OCI-LY3 (cell line): ENCODE measurements around the gene MARCHF9.

ENCODE experiments used
- EZH2phosphoT487 ChIP-seq: fragments of 200-600 bp; shearing (Covaris generic); IDR thresholded peaks from 2 replicates; pipeline ENCODE4 v1.6.1; 2018; ENCODE audit warnings: antibody characterized with exemption, mixed run types, low read depth
- TF ChIP-seq, protein P1 (sequence below): fragments of 200-600, 300-600 bp; sonication (generic); IDR thresholded peaks from 2 replicates; pipeline ENCODE4 v1.5.1; 2014; ENCODE audit warnings: antibody characterized with exemption, low read length, low read depth

DNA sequence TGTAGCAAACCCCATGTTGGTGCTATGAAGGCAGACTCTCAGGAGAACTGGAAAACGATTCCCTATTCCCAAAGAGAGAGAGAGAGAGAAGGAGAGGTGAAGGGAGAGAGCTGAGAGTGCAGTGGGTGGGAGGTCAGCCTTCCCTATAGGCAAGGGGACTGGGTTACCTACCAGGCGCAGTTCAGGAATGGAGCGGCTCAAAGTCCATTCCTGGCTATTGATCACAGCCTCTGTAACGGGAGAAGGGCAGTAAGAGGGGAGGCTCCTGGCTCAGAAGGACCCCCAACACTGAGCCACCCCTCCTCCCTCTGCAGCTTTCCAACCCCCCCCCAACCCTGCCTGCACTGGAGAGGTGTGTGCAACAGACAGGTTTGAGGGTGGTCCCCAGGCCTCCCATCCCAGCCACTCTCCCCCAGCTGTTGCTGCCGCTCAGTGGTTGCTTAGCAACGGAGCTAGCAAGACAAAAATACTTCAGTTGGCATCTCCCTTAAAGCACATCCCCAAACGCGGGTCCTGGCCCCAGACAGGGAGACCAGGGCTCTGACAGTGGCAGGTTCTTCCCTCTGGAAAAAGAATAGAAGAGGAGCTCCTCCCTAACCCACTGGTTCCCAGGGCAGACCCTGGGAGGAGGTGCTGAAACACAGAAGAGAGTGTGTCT lies 19.6 kb upstream of the MARCHF9 start:
- TF ChIP-seq, protein P1, sequence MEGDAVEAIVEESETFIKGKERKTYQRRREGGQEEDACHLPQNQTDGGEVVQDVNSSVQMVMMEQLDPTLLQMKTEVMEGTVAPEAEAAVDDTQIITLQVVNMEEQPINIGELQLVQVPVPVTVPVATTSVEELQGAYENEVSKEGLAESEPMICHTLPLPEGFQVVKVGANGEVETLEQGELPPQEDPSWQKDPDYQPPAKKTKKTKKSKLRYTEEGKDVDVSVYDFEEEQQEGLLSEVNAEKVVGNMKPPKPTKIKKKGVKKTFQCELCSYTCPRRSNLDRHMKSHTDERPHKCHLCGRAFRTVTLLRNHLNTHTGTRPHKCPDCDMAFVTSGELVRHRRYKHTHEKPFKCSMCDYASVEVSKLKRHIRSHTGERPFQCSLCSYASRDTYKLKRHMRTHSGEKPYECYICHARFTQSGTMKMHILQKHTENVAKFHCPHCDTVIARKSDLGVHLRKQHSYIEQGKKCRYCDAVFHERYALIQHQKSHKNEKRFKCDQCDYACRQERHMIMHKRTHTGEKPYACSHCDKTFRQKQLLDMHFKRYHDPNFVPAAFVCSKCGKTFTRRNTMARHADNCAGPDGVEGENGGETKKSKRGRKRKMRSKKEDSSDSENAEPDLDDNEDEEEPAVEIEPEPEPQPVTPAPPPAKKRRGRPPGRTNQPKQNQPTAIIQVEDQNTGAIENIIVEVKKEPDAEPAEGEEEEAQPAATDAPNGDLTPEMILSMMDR: no peak
- TF ChIP-seq EZH2phosphoT487: no peak
